H1 (cell line): Measurements from ENCODE around the gene TRAPPC2. TPM values are rescaled to one million over a fixed set of nuclear protein-coding genes. Genes with fewer than 3 reads are reported as not detected.

Experiments
- CTCF ChIA-PET: fragments of 300-600 bp; sonication (Branson Sonifier 250); formaldehyde crosslinking; loops from one replicate; lab custom pipeline; 2021; ENCODE audit not compliant: partially characterized antibody; lab: Charles Lee
- POLR2A ChIA-PET: fragments of 300-600 bp; sonication (Branson Sonifier 250); formaldehyde crosslinking; loops from one replicate; lab custom pipeline; 2021; ENCODE audit warnings: inconsistent platforms; ENCODE audit not compliant: partially characterized antibody; lab: Charles Lee
- DNase-seq, 2 experiments: peaks; one replicate each; pipeline versions ENCODE4 v3.0.0 to v3.0.0-alpha.2; 2010 to 2022; ENCODE audit warnings: low spot score in 2 of 2, low read depth in 1 of 2, mixed read lengths in 1 of 2
- FAIRE-seq: peaks from 2 replicates; lab custom pipeline; 2011; peaks lifted over from hg19 to GRCh38; lab: Jason Lieb, UNC
- H2AFZ ChIP-seq: 2 replicates; pipeline ENCODE4 v1.8.1; 2012; ENCODE audit warnings: low read length, inconsistent platforms
- H2AK5ac ChIP-seq: 2 replicates; pipeline ENCODE4 v1.6.1; 2013; ENCODE audit warnings: low read depth, low read length
- H2BK120ac ChIP-seq: replicated peaks from 2 replicates; pipeline ENCODE3; 2013; ENCODE audit warnings: low read depth, low read length, inconsistent platforms
- H2BK12ac ChIP-seq: 2 replicates; pipeline ENCODE4 v1.6.1; 2013; ENCODE audit warnings: low read depth, low read length
- H2BK15ac ChIP-seq: 2 replicates; pipeline ENCODE4 v1.6.1; 2013; ENCODE audit warnings: low read length
- H2BK20ac ChIP-seq: 2 replicates; pipeline ENCODE4 v1.6.1; 2013; ENCODE audit warnings: low read length
- H2BK5ac ChIP-seq: 2 replicates; pipeline ENCODE4 v1.6.1; 2013; ENCODE audit warnings: low read depth, low read length
- H3K14ac ChIP-seq: 2 replicates; pipeline ENCODE4 v1.6.1; 2013; ENCODE audit warnings: inconsistent platforms; ENCODE audit not compliant: insufficient read length
- H3K18ac ChIP-seq: 2 replicates; pipeline ENCODE4 v1.6.1; 2013; ENCODE audit warnings: low read length; ENCODE audit errors: extremely low read depth
- H3K23ac ChIP-seq: 2 replicates; pipeline ENCODE4 v1.6.1; 2013; ENCODE audit warnings: inconsistent platforms; ENCODE audit not compliant: insufficient read length
- H3K23me2 ChIP-seq: 2 replicates; pipeline ENCODE4 v1.6.1; 2013; ENCODE audit warnings: low read depth, low read length
- H3K27ac ChIP-seq: 2 replicates; pipeline ENCODE4 v1.6.1; 2011; ENCODE audit warnings: low read depth, low read length, inconsistent platforms
- H3K27me3 ChIP-seq, 4 experiments: replicated peaks in 1 of 4; 1 replicate in 1 of 4; 2 replicates in 3 of 4; pipeline versions ENCODE4 v1.6.1 to v1.8.1; 2011 to 2013; ENCODE audit warnings: low read length in 3 of 4, mild to moderate bottlenecking in 3 of 4, inconsistent platforms in 2 of 4, mixed read lengths in 2 of 4, moderate library complexity in 1 of 4; ENCODE audit not compliant: control insufficient read depth in 3 of 4, insufficient read depth in 3 of 4; ENCODE audit errors: extremely low read depth in 1 of 4
- H3K36me3 ChIP-seq, 4 experiments: 2 replicates each; pipeline versions ENCODE4 v1.6.1 to v1.8.1; 2011 to 2013; ENCODE audit warnings: mild to moderate bottlenecking in 4 of 4, low read length in 3 of 4, moderate library complexity in 2 of 4, control low read depth in 1 of 4, inconsistent platforms in 1 of 4; ENCODE audit not compliant: insufficient read depth in 4 of 4, control insufficient read depth in 2 of 4
- H3K4ac ChIP-seq: replicated peaks from 2 replicates; pipeline ENCODE3; 2013; ENCODE audit warnings: low read length, low read depth, mixed read lengths, inconsistent platforms; ENCODE audit not compliant: insufficient read length
- H3K4me1 ChIP-seq, 4 experiments: replicated peaks in 1 of 4; 1 replicate in 1 of 4; 2 replicates in 3 of 4; pipeline versions ENCODE4 v1.6.1 to v1.8.1; 2011 to 2013; ENCODE audit warnings: low read length in 3 of 4, inconsistent platforms in 2 of 4, mixed read lengths in 1 of 4; ENCODE audit not compliant: insufficient read depth in 4 of 4, control insufficient read depth in 3 of 4
- H3K4me2 ChIP-seq, 2 experiments: 2 replicates each; pipeline versions ENCODE4 v1.6.1 to v1.8.1; 2011 to 2013; ENCODE audit warnings: low read depth in 2 of 2, low read length in 2 of 2, control low read depth in 1 of 2, inconsistent platforms in 1 of 2, mild to moderate bottlenecking in 1 of 2; ENCODE audit not compliant: insufficient read depth in 1 of 2
- H3K4me3 ChIP-seq, 4 experiments: fragments of 200-600, 300-600 bp in 1 of 4; sonication (generic), shearing (Covaris generic), sonication (Bioruptor Twin) in 1 of 4; 2 replicates each; pipeline versions ENCODE4 v1.5.1 to v1.8.1; 2011 to 2016; ENCODE audit warnings: low read length in 4 of 4, low read depth in 3 of 4, control low read depth in 2 of 4, inconsistent platforms in 2 of 4, mild to moderate bottlenecking in 2 of 4, mixed read lengths in 1 of 4, moderate library complexity in 1 of 4; ENCODE audit not compliant: insufficient read depth in 2 of 4; ENCODE audit errors: extremely low read depth in 1 of 4
- H3K56ac ChIP-seq: replicated peaks from 2 replicates; pipeline ENCODE3; 2013; ENCODE audit warnings: low read depth, mild to moderate bottlenecking, mixed read lengths, low read length, inconsistent platforms; ENCODE audit not compliant: insufficient read length
- H3K79me1 ChIP-seq: 2 replicates; pipeline ENCODE4 v1.6.1; 2013; ENCODE audit warnings: low read depth, low read length, control low read depth
- H3K79me2 ChIP-seq, 2 experiments: 2 replicates each; pipeline versions ENCODE4 v1.6.1 to v1.8.1; 2012 to 2013; ENCODE audit warnings: low read length in 2 of 2, mild to moderate bottlenecking in 2 of 2, inconsistent platforms in 1 of 2; ENCODE audit not compliant: insufficient read depth in 2 of 2, control insufficient read depth in 1 of 2
- H3K9ac ChIP-seq, 4 experiments: replicated peaks in 1 of 4; 1 replicate in 1 of 4; 2 replicates in 3 of 4; pipeline versions ENCODE4 v1.6.1 to v1.8.1; 2011 to 2013; ENCODE audit warnings: low read depth in 3 of 4, low read length in 3 of 4, control low read depth in 2 of 4, mild to moderate bottlenecking in 2 of 4, moderate library complexity in 2 of 4, inconsistent platforms in 1 of 4; ENCODE audit errors: extremely low read depth in 1 of 4
- H3K9me3 ChIP-seq, 2 experiments: 2 replicates each; pipeline versions ENCODE4 v1.6.1 to v1.8.1; 2012 to 2013; ENCODE audit warnings: mild to moderate bottlenecking in 2 of 2, moderate library complexity in 2 of 2, control low read depth in 1 of 2, inconsistent platforms in 1 of 2, low read depth in 1 of 2, low read length in 1 of 2, mixed read lengths in 1 of 2; ENCODE audit not compliant: insufficient read depth in 2 of 2
- H4K20me1 ChIP-seq, 2 experiments: replicated peaks in 1 of 2; 2 replicates each; pipeline versions ENCODE3 to v1.8.1; 2011 to 2013; ENCODE audit warnings: inconsistent platforms in 2 of 2, low read length in 2 of 2, mild to moderate bottlenecking in 1 of 2; ENCODE audit not compliant: insufficient read depth in 2 of 2, control insufficient read depth in 1 of 2
- H4K5ac ChIP-seq: 2 replicates; pipeline ENCODE4 v1.6.1; 2013; ENCODE audit warnings: low read length, low read depth, mixed read lengths, inconsistent platforms; ENCODE audit not compliant: insufficient read length
- H4K8ac ChIP-seq: 2 replicates; pipeline ENCODE4 v1.8.0; 2013; ENCODE audit warnings: mild to moderate bottlenecking, moderate library complexity, low read length, inconsistent platforms; ENCODE audit not compliant: insufficient read depth; ENCODE audit errors: extremely low read depth
- H4K91ac ChIP-seq: replicated peaks from 2 replicates; pipeline ENCODE3; 2013; ENCODE audit warnings: low read length, mixed read lengths, inconsistent platforms; ENCODE audit not compliant: insufficient read length
- BCL11A ChIP-seq, 2 experiments: IDR thresholded peaks; one replicate each; pipeline ENCODE4 v1.6.1; 2011; ENCODE audit warnings: low read depth in 2 of 2, low read length in 2 of 2, mild to moderate bottlenecking in 2 of 2
- CTBP2 ChIP-seq: IDR thresholded peaks from 2 replicates; pipeline ENCODE4 v1.7.0; 2011; ENCODE audit warnings: borderline replicate concordance, mild to moderate bottlenecking, moderate library complexity, mixed read lengths, low read length; ENCODE audit not compliant: insufficient read depth, insufficient read length
- HDAC6 ChIP-seq: IDR thresholded peaks from one replicate; pipeline ENCODE4 v1.7.1; 2012; ENCODE audit warnings: low read depth, mild to moderate bottlenecking, inconsistent platforms, low read length, moderate library complexity
- PHF8 ChIP-seq: fragments of 200-600 bp; sonication (generic); conservative IDR thresholded peaks from 2 replicates; pipeline ENCODE4 v1.7.1; 2012; ENCODE audit warnings: low read depth, mild to moderate bottlenecking, inconsistent platforms, low read length, moderate library complexity
- POU5F1 ChIP-seq: IDR thresholded peaks from 2 replicates; pipeline ENCODE4 v1.6.1; 2011; ENCODE audit warnings: low read depth, mild to moderate bottlenecking, low read length, moderate library complexity
- SAP30 ChIP-seq: fragments of 300-600 bp; sonication (generic); IDR thresholded peaks from 2 replicates; pipeline ENCODE4 v1.7.1; 2012; ENCODE audit warnings: low read length, moderate library complexity, mild to moderate bottlenecking, inconsistent platforms; ENCODE audit not compliant: insufficient read depth, insufficient replicate concordance
- SIX5 ChIP-seq: IDR thresholded peaks from 2 replicates; pipeline ENCODE4 v1.6.1; 2011; ENCODE audit warnings: mild to moderate bottlenecking, low read depth, low read length
- SUZ12 ChIP-seq: fragments of 200-600 bp; sonication (generic); IDR thresholded peaks from 2 replicates; pipeline ENCODE4 v1.6.1; 2012; ENCODE audit warnings: mild to moderate bottlenecking, inconsistent platforms, low read length, moderate library complexity, mixed read lengths
- TAF7 ChIP-seq: optimal IDR thresholded peaks from 2 replicates; pipeline ENCODE3; 2011; ENCODE audit warnings: low read depth, mild to moderate bottlenecking, inconsistent platforms, low read length, moderate library complexity, borderline replicate concordance
- TBP ChIP-seq: IDR thresholded peaks from 2 replicates; pipeline ENCODE4 v1.6.1; 2011; ENCODE audit warnings: low read depth, low read length, improper control_type of control experiment
- WGBS, 2 experiments: shearing (Covaris generic) in 1 of 2; methylation state at CpG; one replicate each; pipeline versions ENCODE4 v1.1.6 to v1.1.7; 2013 to 2015; ENCODE audit warnings: low lambda C conversion rate in 2 of 2, mixed read lengths in 2 of 2, inconsistent platforms in 1 of 2, low coverage in 1 of 2, missing lambda C conversion rate in 1 of 2; ENCODE audit not compliant: insufficient replicate concordance in 2 of 2, insufficient coverage in 1 of 2, insufficient read length in 1 of 2; ENCODE audit errors: extremely low coverage in 1 of 2, missing lambda C conversion rate in 1 of 2; 5-methylcytosine and 5-hydroxymethylcytosine counted together
- polyA plus RNA-seq, 7 experiments: library from polyadenylated mRNA; depleted of rRNA in 3 of 7; stranded (reverse) in 5 of 7; unstranded in 2 of 7; fragments of >200 nt in 5 of 7; fragments of 200-250 nt in 2 of 7; gene quantifications; 1 replicate in 5 of 7; 2 replicates in 1 of 7; 4 replicates in 1 of 7; pipeline versions ENCODE4 v1.2.1 to v1.2.3, GENCODE V29; 2011 to 2013; ENCODE audit warnings: missing spikeins in 2 of 7, mixed read lengths in 2 of 7
- total RNA-seq: library from RNA; stranded (reverse); fragmentation: NEBNext Ultra II Directional; extraction: Animal tissue kit (Norgen Biotek cat#: 25700); gene quantifications from 2 replicates; pipeline ENCODE4 v1.2.1, GENCODE V29; 2021
- TF ChIP-seq, protein P1 (sequence below): IDR thresholded peaks from 2 replicates; pipeline ENCODE4 v1.6.1; 2012; ENCODE audit warnings: low read length, inconsistent platforms

TRAPPC2 gene
- total and polyA plus RNA-seq, 2 of the 8 experiments (the other 6 are each of a cell fraction or from before 2014, with no cell fraction given), result 6.7 to 10.8 TPM

GRCh38 chrX:13780868-13781427, 46.5 kb upstream of the TRAPPC2 start:
- POLR2A ChIA-PET, result interaction anchor here (0.6 to 2.6 kb wide), 4 partner anchors 13 to 248 kb away, joined by 3 to 10 read pairs (median 3); partner anchors contain the start of gene GEMIN8
- no peak overlapping the region for H3K27ac ChIP-seq
- H3K4me2 ChIP-seq, result no peak overlapping the region
- no peak for TF ChIP-seq TBP
- no peak for TF ChIP-seq BCL11A (IDR thresholded peaks at IDR 0.05; ENCODE audit: low read depth in 2 of 2, low read length in 2 of 2)
- TF ChIP-seq CTBP2, result no peak
- no peak for TF ChIP-seq TAF7
- TF ChIP-seq, protein P1, sequence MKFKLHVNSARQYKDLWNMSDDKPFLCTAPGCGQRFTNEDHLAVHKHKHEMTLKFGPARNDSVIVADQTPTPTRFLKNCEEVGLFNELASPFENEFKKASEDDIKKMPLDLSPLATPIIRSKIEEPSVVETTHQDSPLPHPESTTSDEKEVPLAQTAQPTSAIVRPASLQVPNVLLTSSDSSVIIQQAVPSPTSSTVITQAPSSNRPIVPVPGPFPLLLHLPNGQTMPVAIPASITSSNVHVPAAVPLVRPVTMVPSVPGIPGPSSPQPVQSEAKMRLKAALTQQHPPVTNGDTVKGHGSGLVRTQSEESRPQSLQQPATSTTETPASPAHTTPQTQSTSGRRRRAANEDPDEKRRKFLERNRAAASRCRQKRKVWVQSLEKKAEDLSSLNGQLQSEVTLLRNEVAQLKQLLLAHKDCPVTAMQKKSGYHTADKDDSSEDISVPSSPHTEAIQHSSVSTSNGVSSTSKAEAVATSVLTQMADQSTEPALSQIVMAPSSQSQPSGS, result no peak
- no peak for TF ChIP-seq SIX5
- TF ChIP-seq PHF8, result no peak
- TF ChIP-seq SUZ12, result no peak
- TF ChIP-seq SAP30, result no peak
- TF ChIP-seq POU5F1, result no peak
- no peak for TF ChIP-seq HDAC6

More at GRCh38 chrX:13780868-13781427, 46.5 kb upstream of the TRAPPC2 start:
- Histone ChIP-seq H3K36me3 (peaks cover 3 to 40% (median 18%) of the 10 kb centered on the region in 4 experiments; a peak in 7 of 8 replicates), H4K5ac (no peak overlapping the region), H4K91ac (no peak overlapping the region), H3K9me3 (no peaks in the 10 kb centered on the region), H2BK12ac (no peak overlapping the region), H3K23me2 (no peaks in the 10 kb centered on the region), H2BK5ac (no peak overlapping the region), H3K79me1 (no peaks in the 10 kb centered on the region), H2AK5ac (no peak overlapping the region), H3K4me1 (no peaks in the 10 kb centered on the region; a peak in 1 of 7 replicates), H2BK15ac (no peak overlapping the region), H4K8ac (no peak overlapping the region), H3K56ac (no peak overlapping the region), H3K9ac (no peak overlapping the region), H3K27me3 (no peaks in the 10 kb centered on the region), H4K20me1 (no peaks in the 10 kb centered on the region), H2BK20ac (no peak overlapping the region), H2AFZ (no peak overlapping the region), H3K4me3 (no peak overlapping the region), H2BK120ac (no peak overlapping the region), H3K79me2 (no peaks in the 10 kb centered on the region), H3K4ac (no peak overlapping the region), H3K18ac (no peak overlapping the region), H3K23ac (no peak overlapping the region), H3K14ac (no peak overlapping the region)
- CTCF ChIA-PET, result interaction anchor here (0.9 to 1.3 kb wide), 4 partner anchors 10 to 158 kb away, joined by 3 to 5 read pairs (median 3); no protein-coding TSS in a partner anchor
- FAIRE-seq (no peak), DNase-seq (no peak)
- 91% methylated on average over 6 of the region's 7 CpGs; no CpG with 5 or more reads in 1 of the 2 experiments for WGBS, 2 experiments
